ENCODE data around the gene MYO7B.

The MYO7B gene

GRCh38 chr2:127612111-127612822, 76.8 kb downstream of the MYO7B start:
- no peak for DNase-seq

DNA sequence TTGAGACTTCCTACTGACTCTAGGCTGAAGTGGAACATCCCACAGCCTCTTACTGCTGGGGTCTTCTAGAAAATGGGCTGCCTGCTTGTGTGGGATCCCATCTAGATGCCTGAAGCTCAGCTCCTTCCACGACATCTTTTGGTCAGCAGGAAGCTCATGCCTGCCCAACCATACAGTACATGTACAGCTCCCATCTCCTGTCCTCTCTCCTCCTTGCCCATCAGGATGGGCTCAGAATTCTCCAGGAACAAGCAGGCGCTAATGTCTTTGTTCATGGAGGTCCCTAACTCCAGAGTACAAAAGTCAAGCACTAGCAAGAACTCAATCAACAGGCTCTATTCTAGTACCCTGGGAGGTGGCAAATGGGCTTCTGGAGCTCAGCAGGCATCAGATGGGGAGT, 78.8 kb downstream of the MYO7B start:
- DNase-seq = no peak

DNA sequence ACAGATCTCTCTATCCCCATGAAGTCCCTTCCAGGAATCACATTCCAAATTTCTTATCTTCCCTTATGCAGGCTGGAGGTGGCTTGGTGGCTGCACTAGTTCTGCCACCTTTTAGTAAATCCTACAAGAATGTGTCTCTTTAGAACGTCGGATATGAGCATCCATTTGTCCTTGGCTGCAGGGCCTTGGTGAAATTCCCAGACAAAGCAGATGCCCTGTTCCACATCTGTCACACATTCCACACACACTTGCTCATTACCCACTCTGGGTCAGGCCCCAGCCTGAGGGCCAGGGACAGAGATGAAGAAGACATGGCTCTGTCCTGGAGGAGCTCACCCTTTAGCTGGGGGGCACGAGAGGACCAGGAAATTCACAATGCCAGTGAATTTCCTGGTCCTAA, 79.2 kb downstream of the MYO7B start:
- DNase-seq = no peak

DNA sequence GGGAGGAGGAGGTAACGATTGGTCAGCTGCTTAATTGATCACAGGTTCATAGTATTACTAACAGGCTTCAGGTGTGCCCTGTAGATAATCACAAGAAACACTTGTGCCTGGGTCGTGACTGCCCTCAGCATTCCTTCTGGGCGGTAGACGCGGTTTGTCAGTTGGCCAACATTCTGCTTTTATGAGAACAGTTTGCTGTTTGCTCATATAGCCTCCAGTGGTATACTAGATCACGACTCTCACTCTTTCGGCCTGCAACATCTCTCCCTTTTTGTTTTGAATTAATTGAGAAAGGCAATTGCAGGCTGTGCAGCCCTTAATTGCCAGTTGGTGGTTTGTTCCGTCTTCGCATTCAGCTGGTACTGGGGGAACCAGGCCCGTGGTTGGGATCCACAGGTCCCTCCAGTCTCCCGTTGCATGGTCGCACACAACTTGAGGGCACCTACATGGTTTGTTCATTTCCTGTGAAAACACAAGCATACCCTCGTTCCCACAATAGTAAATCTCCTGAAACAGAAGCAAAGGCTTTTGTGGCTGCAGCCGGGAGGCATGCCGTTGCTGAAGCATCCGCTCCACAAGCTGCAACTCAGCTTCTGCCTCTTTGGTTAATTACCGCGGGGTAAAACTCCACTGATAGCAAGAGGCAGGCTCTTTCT, 80.2 kb downstream of the MYO7B start:
- no peak for DNase-seq

DNA sequence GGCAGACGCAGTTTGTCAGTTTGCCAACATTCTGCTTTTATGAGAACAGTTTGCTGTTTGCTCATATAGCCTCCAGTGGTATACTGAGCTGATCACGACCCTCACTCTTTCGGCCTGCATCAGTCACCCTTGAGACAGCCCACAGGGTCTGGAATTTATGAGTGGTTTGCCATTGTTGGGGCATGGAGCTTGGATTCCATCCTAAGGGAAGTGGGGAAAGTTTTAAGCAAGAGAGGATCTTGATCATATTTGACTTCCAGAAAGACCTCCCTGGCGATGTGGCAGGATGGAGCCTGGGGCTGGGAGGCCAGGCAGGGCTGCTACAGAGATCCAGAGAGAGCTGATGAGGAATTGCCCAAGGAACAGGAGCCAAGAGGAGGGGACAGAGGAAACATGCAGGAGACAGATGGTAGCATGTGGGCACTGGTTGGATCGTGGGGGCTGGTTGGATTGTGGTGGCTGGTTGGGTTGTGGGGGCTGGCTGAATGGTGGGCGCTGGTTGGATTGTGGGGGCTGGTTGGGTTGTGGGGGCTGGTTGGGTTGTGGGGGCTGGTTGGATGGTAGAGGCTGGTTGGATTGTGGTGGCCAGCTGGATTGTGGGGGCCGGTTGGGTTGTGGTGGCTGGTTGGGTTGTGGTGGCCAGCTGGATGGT, 83.2 kb downstream of the MYO7B start:
- DNase-seq = no peak

- no peak for DNase-seq
Measured at GRCh38 chr2:127619203-127619590, 83.7 kb downstream of the MYO7B start.

GRCh38 chr2:127619877-127620705, 84.6 kb downstream of the MYO7B start:
- DNase-seq = no peak

DNA sequence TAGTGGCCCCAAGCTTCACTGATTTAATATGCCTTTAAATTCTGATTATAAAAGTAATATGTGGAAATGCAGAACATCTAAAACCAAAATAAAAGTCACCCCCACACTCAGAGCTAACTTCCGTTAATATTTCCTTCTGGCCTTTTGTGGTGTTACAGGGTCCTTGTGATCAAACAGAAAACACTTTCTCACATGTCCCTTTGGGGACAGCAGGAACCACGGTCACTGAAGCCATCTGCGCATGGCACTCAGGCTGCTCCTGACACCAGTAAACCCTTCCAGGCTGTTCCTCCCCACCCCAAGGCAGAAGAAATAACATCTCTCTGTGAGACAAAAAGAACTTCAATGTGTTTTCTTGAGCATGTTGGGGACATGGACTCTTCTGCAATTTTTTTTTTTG, 85.4 kb downstream of the MYO7B start:
- DNase-seq = no peak

GRCh38 chr2:127621981-127622431, 86.5 kb downstream of the MYO7B start:
- DNase-seq = no peak

DNA sequence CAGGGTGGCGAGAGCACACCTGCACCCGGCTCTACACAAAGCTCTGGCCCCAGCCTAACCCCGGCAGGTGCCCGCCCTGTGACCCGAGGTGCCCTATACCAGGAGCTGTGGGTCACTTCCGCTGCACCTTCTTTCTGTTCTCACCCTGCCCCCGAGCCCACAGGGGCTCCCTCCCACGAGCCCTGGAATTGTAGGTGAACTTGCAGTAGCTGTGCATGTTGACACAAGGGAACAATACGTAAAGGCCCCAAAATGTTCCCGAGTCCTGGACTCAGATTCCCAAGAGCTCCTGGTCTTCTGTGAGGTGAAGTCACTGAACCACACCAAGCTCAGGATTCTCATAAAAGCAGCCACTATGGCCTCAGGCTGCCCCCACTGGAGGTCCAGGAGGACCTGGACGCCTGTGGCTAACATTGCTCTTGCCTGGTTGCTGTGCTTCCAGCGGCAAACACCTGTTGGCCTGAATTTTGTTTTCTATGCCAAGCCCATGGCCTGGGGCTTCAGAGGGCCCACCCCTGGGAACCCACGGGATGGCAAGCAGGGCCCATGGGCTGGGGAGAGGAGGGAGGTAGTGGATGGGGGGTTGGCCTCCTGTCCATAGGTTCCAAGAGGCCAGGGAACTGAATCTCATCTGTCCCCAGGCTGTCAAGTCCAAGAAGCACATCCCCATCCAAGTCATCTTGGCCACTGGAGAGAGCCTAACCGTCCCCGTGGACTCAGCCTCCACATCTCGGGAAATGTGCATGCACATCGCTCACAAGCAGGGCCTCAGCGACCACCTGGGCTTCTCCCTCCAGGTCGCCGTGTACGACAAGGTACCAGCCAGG, 87.3 kb downstream of the MYO7B start:
- DNase-seq = no peak

GRCh38 chr2:127623388-127624319, 88.2 kb downstream of the MYO7B start:
- no peak for DNase-seq

DNA sequence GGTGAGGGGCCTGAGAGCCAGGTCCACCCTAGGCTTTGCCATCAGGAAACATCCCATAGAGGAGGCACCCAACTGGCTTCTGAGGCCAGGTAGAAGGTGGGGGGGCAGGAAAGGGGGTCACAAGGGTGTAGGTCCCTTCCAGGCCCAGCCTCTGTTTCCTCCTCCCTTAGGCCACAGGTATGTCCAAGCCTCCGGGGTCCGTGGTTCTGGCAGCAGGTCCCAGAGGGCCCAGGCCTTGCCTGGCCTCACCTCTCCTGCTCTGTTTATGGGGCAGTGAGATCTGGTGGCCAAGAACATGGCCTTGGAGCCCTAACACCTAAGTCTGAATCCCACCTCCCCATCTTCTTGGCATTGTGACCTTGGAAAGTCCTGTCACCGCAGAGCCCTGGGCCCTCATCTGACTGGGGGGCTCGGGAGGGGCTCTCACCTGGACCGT, 88.9 kb downstream of the MYO7B start:
- no peak for DNase-seq

- no peak for DNase-seq
Measured at GRCh38 chr2:127624756-127625571, 89.5 kb downstream of the MYO7B start.

GRCh38 chr2:127625572-127625951, 90.1 kb downstream of the MYO7B start:
- DNase-seq = no peak

- no peak for DNase-seq
Measured at GRCh38 chr2:127626175-127626574, 90.7 kb downstream of the MYO7B start.

DNA sequence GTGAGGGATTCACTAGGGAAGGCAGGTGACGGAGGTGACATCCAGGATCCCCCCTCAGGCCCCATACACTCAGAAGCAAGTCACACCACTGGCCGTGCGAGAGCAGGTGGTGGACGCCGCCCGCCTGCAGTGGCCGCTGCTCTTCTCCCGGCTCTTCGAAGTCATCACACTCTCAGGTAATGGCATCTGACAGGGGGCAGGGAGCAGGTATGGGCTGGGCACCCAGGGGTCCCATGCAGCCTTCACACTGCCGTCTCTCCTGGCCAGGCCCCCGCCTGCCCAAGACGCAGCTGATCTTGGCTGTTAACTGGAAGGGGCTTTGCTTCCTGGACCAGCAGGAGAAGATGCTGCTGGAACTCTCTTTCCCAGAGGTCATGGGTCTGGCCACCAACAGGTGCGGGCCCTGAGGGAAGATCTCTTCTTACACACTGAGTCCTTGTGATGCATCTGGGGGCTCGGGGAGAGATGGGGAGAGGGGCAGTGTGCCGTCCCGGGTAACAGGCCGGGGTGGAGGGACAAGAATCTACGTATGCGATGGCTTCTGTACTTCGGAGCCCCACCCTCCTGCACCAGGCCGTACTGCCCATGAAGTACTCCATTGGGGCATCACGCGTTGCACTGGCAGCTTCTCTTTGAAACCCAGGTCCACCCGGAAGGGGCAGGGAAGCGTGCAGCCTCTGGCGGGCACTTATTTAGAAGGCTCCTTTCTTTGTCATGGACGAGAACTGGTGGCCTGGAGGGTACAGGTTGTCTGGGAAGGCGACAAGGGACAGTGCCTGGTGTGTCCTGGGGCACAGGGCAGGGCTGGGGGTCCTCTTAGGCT, 91.6 kb downstream of the MYO7B start:
- no peak for DNase-seq

DNA sequence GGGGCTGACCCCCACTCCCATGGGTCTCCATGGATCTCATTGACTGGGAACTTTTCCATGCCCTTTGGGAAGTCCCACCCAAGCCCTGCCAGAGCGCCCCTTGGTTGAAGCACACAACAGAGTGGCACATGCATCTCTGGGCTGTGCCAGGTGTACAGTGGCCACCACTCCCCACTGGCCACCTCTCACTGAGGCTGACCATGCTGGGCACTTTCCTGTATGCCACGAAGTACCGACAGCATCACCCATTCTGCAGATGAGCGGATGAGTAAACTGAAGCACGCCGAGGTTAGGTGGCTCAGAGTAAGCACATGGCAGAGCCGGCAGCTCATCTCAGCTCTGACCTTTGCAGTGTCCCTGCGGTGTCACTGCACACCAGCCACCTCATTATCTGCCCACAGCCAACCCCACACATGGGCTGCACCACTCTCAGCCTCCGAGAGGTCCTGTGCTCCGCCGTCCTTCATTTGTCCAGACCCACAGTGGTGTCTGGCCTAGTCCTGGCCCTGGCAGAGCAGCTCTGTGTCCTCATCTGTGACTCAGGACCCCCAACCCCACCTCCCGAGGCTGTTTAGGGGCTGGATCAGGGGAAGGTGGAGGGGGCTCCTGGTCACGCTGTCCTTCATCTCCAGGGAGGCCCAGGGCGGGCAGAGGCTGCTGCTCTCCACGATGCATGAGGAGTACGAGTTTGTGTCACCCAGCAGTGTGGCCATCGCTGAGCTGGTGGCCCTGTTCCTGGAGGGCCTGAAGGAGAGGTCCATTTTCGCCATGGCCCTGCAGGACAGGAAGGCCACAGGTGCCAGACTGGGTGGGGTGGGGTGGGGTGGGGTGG, 92.5 kb downstream of the MYO7B start:
- DNase-seq = no peak

Data from kidney glomerular epithelial cell (primary cell).